CD14-positive monocyte (primary cell): ENCODE data around the gene WDR70. TPM values are rescaled to one million over a fixed set of nuclear protein-coding genes. Genes with fewer than 3 reads are reported as not detected.
"Not testable (repeated sequence)": the region's sequence is repeated elsewhere in the genome, so short reads cannot be mapped to it uniquely, and the experiment has no call there.

Experiments
- DNase-seq, 3 donors: peaks; one replicate each; pipeline ENCODE4 v3.0.0-alpha.2; 2011 to 2022
- H2AFZ ChIP-seq: 2 replicates; pipeline ENCODE4 v1.6.0; 2012; ENCODE audit warnings: mild to moderate bottlenecking, low read depth, low read length, inconsistent platforms; ENCODE audit not compliant: insufficient read depth, poor library complexity, severe bottlenecking
- H3K27ac ChIP-seq, 2 donors: 1 replicate in 1 of 2; 2 replicates in 1 of 2; pipeline ENCODE4 v1.5.1; 2012 to 2013; ENCODE audit warnings: low read length in 2 of 2, control low read depth in 1 of 2, inconsistent platforms in 1 of 2, low read depth in 1 of 2, mild to moderate bottlenecking in 1 of 2
- H3K27me3 ChIP-seq, 2 donors: one replicate each; pipeline versions ENCODE4 v1.6.0 to v1.6.1; 2011 to 2013; ENCODE audit warnings: low read length in 2 of 2; ENCODE audit not compliant: control insufficient read depth in 2 of 2, insufficient read depth in 2 of 2
- H3K36me3 ChIP-seq, 2 donors: replicated peaks in 1 of 2; 1 replicate in 1 of 2; 2 replicates in 1 of 2; pipeline versions ENCODE4 v1.5.1 to v1.6.1; 2012 to 2013; ENCODE audit warnings: low read length in 2 of 2, control low read depth in 1 of 2, inconsistent platforms in 1 of 2, mild to moderate bottlenecking in 1 of 2; ENCODE audit not compliant: insufficient read depth in 2 of 2, control insufficient read depth in 1 of 2
- H3K4me1 ChIP-seq, 2 donors: 1 replicate in 1 of 2; 2 replicates in 1 of 2; pipeline versions ENCODE4 v1.5.1 to v1.6.1; 2012 to 2013; ENCODE audit warnings: low read length in 2 of 2, control low read depth in 1 of 2, inconsistent platforms in 1 of 2, mild to moderate bottlenecking in 1 of 2, moderate library complexity in 1 of 2; ENCODE audit not compliant: insufficient read depth in 2 of 2, control insufficient read depth in 1 of 2
- H3K4me2 ChIP-seq: replicated peaks from 2 replicates; pipeline ENCODE3; 2012; ENCODE audit warnings: low read length, moderate library complexity, mild to moderate bottlenecking; ENCODE audit not compliant: poor library complexity, severe bottlenecking; ENCODE audit errors: extremely low read depth
- H3K4me3 ChIP-seq, 3 experiments: fragments of 200-600 bp in 1 of 3; sonication (generic) in 1 of 3; replicated peaks in 1 of 3; 1 replicate in 2 of 3; 2 replicates in 1 of 3; pipeline ENCODE4 v1.5.1; 2011 to 2013; ENCODE audit warnings: low read length in 3 of 3, mild to moderate bottlenecking in 3 of 3, control low read depth in 2 of 3, low read depth in 2 of 3, inconsistent platforms in 1 of 3, moderate library complexity in 1 of 3
- H3K79me2 ChIP-seq: 2 replicates; pipeline ENCODE4 v1.6.0; 2012; ENCODE audit warnings: mild to moderate bottlenecking, control low read depth, inconsistent platforms, low read length, moderate library complexity; ENCODE audit not compliant: insufficient read depth
- H3K9ac ChIP-seq: 2 replicates; pipeline ENCODE4 v1.6.0; 2017; ENCODE audit warnings: low read length, mild to moderate bottlenecking; ENCODE audit not compliant: insufficient read depth, poor library complexity, severe bottlenecking
- H3K9me3 ChIP-seq, 2 donors: replicated peaks in 1 of 2; 1 replicate in 1 of 2; 2 replicates in 1 of 2; pipeline versions ENCODE4 v1.5.1 to v1.6.1; 2012 to 2013; ENCODE audit warnings: low read length in 2 of 2, control low read depth in 1 of 2; ENCODE audit not compliant: control insufficient read depth in 1 of 2, insufficient read depth in 1 of 2
- H4K20me1 ChIP-seq: 2 replicates; pipeline ENCODE4 v1.6.0; 2012; ENCODE audit warnings: mild to moderate bottlenecking, low read length, control low read depth, moderate library complexity; ENCODE audit not compliant: insufficient read depth
- H3K27ac Mint-ChIP-seq, 7 donors: one replicate each; pipeline ENCODE4 v1.8.0; 2020; ENCODE audit warnings: mild to moderate bottlenecking in 7 of 7, mixed read lengths in 7 of 7, moderate library complexity in 6 of 7, inconsistent platforms in 2 of 7
- H3K27me3 Mint-ChIP-seq, 3 donors: one replicate each; pipeline ENCODE4 v1.8.0; 2021 to 2022; ENCODE audit warnings: low read depth in 3 of 3, mild to moderate bottlenecking in 3 of 3, mixed read lengths in 3 of 3, moderate library complexity in 3 of 3, inconsistent platforms in 1 of 3
- H3K36me3 Mint-ChIP-seq, 2 donors: one replicate each; pipeline ENCODE4 v1.8.0; 2020; ENCODE audit warnings: mixed read lengths in 2 of 2, inconsistent platforms in 1 of 2, mild to moderate bottlenecking in 1 of 2
- H3K4me1 Mint-ChIP-seq: one replicate; pipeline ENCODE4 v1.8.0; 2020; ENCODE audit warnings: mild to moderate bottlenecking, mixed read lengths
- H3K4me3 Mint-ChIP-seq, 2 donors: one replicate each; pipeline ENCODE4 v1.8.0; 2020; ENCODE audit warnings: mild to moderate bottlenecking in 2 of 2, mixed read lengths in 2 of 2, moderate library complexity in 1 of 2
- H3K9me3 Mint-ChIP-seq, 7 donors: one replicate each; pipeline ENCODE4 v1.8.0; 2020 to 2022; ENCODE audit warnings: mixed read lengths in 7 of 7, mild to moderate bottlenecking in 6 of 7, moderate library complexity in 6 of 7, inconsistent platforms in 2 of 7
- CTCF ChIP-seq: fragments of 200-600 bp; IDR thresholded peaks from one replicate; pipeline ENCODE4 v1.8.0; 2022; ENCODE audit warnings: antibody characterized with exemption, mild to moderate bottlenecking
- WGBS: methylation state at CpG from one replicate; pipeline ENCODE4 v1.1.5; 2013; ENCODE audit warnings: missing lambda C conversion rate; ENCODE audit not compliant: insufficient coverage; 5-methylcytosine and 5-hydroxymethylcytosine counted together
- intact Hi-C, 2 donors: fragments of 100-400 bp; cut with micrococcal nuclease; formaldehyde crosslinking; loops; one replicate each; pipeline versions ENCODE4 v1.15.0 to v1.15.1; 2023
- polyA plus RNA-seq, 3 donors: library from polyadenylated mRNA; depleted of rRNA in 1 of 3; unstranded in 2 of 3; stranded (reverse) in 1 of 3; fragments of 300-500 nt in 2 of 3; fragments of >200 nt in 1 of 3; fragmentation: Illumina TruSeq in 2 of 3; gene quantifications; 1 replicate in 2 of 3; 2 replicates in 1 of 3; pipeline ENCODE4 v1.2.3, GENCODE V29; 2012 to 2021

Gene WDR70
- polyA plus RNA-seq, 3 donors: 13.1 to 21.0 (median 19.1) TPM

DNA sequence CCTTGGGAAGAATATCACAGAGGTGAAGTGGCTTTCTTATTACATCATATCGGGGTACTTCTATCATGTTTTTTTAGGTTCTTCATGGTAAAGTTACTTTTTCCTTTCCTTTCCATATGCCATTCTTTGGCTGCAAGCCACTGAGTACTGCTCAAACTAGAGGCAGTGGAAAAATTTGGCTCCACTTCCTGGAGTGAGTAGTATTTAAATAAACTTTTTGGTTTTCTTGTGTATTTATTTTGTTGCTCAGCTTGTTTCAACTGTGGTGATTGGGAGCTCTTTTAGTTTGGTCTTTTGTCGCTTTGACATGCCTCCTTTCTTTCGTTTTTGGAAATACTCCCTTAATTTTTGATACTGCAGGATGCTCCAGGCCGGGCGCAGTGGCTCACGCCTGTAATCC lies 69.8 kb downstream of the WDR70 start:
- intact Hi-C loops: no loop called here
- peaks cover 8 to 9% of the 10 kb centered on the region in 2 donors for H3K9me3 ChIP-seq
- H3K36me3 ChIP-seq: peaks cover 5 to 36% of the 10 kb centered on the region in 2 donors
- no peak overlapping the region for H3K27ac ChIP-seq
- WGBS: no CpG with 5 or more reads among the region's 6 CpGs
- H3K27me3 ChIP-seq: no peaks in the 10 kb centered on the region
- no peak overlapping the region for H2AFZ ChIP-seq
- peaks cover 15% of the 10 kb centered on the region for H3K4me1 Mint-ChIP-seq
- H3K4me3 ChIP-seq: no peak overlapping the region
- DNase-seq: no peak
- peaks cover 13 to 33% (median 22%) of the 10 kb centered on the region in 7 donors for H3K9me3 Mint-ChIP-seq
- no peak for TF ChIP-seq CTCF
- no peaks in the 10 kb centered on the region for H4K20me1 ChIP-seq
- H3K9ac ChIP-seq: no peak overlapping the region
- no peak overlapping the region for H3K4me2 ChIP-seq
- H3K27me3 Mint-ChIP-seq: peaks cover 0 to 1% (median 0%) of the 10 kb centered on the region in 3 donors
- H3K27ac Mint-ChIP-seq: no peak overlapping the region
- H3K79me2 ChIP-seq: no peaks in the 10 kb centered on the region
- peaks cover 52 to 63% of the 10 kb centered on the region in 2 donors for H3K36me3 Mint-ChIP-seq
- no peaks in the 10 kb centered on the region for H3K4me1 ChIP-seq
- H3K4me3 Mint-ChIP-seq: no peak overlapping the region

DNA sequence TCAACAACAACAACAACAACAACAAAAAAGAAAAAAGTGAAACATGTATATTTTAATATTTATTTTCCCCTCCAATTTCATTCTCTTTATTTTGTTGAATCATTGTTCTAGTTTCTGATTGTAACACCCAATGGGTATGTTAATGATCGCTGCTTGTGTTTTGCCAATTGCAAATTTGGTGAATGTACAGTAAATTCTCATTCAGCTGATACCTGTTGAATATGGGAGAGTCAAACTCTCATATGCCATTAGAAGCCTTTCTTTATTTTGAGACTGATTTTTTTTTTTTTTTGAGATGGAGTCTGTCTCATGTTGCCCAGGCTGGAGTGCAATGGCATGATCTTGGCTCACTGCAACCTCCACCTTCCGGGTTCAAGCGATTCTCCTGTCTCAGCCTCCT lies 72.9 kb downstream of the WDR70 start:
- intact Hi-C loops, H3K4me1 Mint-ChIP-seq, H3K4me1 ChIP-seq, H3K4me2 ChIP-seq, DNase-seq, H3K9me3 ChIP-seq, H3K27me3 ChIP-seq, H3K27ac ChIP-seq, H3K27me3 Mint-ChIP-seq, H2AFZ ChIP-seq, H4K20me1 ChIP-seq, H3K4me3 ChIP-seq, H3K4me3 Mint-ChIP-seq, H3K79me2 ChIP-seq, H3K27ac Mint-ChIP-seq, H3K9ac ChIP-seq: not testable (repeated sequence)
- 100% methylated on average over 1 of the region's 3 CpGs for WGBS
- Mint-ChIP-seq H3K9me3 (peaks cover 11 to 32% (median 22%) of the 10 kb centered on the region in 7 donors), H3K36me3 (peaks cover 32 to 47% of the 10 kb centered on the region in 2 donors)
- H3K36me3 ChIP-seq: peaks cover 0 to 21% of the 10 kb centered on the region in 2 donors

DNA sequence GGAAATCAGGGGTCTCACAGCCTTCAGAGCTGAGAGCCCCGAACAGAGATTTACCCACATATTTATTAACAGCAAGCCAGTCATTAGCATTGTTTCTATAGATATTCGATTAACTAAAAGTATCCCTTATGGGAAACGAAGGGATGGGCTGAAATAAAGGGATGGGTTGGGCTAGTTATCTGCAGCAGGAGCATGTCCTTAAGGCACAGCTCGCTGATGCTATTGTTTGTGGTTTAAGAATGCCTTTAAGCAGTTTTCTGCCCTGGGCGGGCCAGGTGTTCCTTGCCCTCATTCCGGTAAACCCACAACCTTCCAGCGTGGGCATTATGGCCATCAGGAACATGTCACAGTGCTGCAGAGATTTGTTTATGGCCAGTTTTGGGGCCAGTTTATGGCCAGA lies 74.1 kb downstream of the WDR70 start:
- H3K9ac ChIP-seq, intact Hi-C loops, H3K4me2 ChIP-seq, H4K20me1 ChIP-seq, H3K4me3 Mint-ChIP-seq, H3K27ac ChIP-seq, H2AFZ ChIP-seq, H3K9me3 ChIP-seq, H3K4me1 ChIP-seq, DNase-seq, H3K4me3 ChIP-seq, H3K27ac Mint-ChIP-seq, H3K4me1 Mint-ChIP-seq, H3K27me3 ChIP-seq, H3K79me2 ChIP-seq, H3K27me3 Mint-ChIP-seq: not testable (repeated sequence)
- H3K36me3 ChIP-seq: peaks cover 0 to 21% of the 10 kb centered on the region in 2 donors
- Mint-ChIP-seq H3K36me3 (peaks cover 30 to 48% of the 10 kb centered on the region in 2 donors), H3K9me3 (peaks cover 11 to 34% (median 21%) of the 10 kb centered on the region in 7 donors)
- WGBS: no CpG with 5 or more reads among the region's 7 CpGs

DNA sequence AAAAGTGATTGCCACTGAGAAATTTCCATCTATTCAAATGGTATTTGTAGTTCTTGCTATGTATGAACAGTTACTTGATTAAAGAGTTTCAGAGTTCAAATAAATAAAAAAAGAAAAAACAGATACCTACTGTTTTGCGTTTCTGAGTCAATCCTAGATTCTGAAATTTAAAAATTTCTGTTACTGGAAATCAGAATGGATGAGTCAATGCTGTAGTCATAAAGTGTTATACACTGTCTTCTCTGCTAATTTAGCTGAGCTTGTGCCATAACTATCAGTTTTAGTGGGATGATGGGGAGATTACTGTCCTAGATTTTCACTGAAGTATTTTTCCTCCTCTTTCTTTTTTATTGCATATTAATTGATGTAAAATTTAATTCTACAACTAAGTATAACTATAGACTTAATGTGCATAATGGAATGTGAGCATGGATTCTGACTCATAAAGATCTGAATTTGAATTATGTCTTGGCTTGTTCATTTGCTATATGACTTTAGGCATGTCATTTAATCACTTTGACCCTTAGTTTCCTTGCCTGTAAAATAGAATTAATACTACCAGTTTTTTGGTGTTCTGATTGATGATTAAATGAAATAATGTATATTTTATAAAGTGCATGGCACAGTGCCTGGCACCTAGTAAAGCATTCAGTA lies 75.4 kb downstream of the WDR70 start:
- H2AFZ ChIP-seq, H3K27ac ChIP-seq, intact Hi-C loops, H3K9ac ChIP-seq, H3K27me3 Mint-ChIP-seq, H3K27me3 ChIP-seq, DNase-seq, H4K20me1 ChIP-seq, H3K4me3 Mint-ChIP-seq, H3K4me2 ChIP-seq, H3K27ac Mint-ChIP-seq, H3K9me3 ChIP-seq, H3K79me2 ChIP-seq, H3K4me3 ChIP-seq, H3K4me1 Mint-ChIP-seq, H3K4me1 ChIP-seq: not testable (repeated sequence)
- Mint-ChIP-seq H3K9me3 (peaks cover 11 to 29% (median 21%) of the 10 kb centered on the region in 7 donors), H3K36me3 (peaks cover 23 to 40% of the 10 kb centered on the region in 2 donors)
- peaks cover 0 to 21% of the 10 kb centered on the region in 2 donors for H3K36me3 ChIP-seq
- no CpG with 5 or more reads among the region's 1 CpG for WGBS
